Activated CD8-positive, alpha-beta T cell treated with anti-CD3 and anti-CD28 coated beads for 36 hours (primary cell): ENCODE results near the gene OTUD6A. TPM values are rescaled to one million over a fixed set of nuclear protein-coding genes. Genes with fewer than 3 reads are reported as not detected.

Experiments used
- ATAC-seq: fragments of 200-7000 bp; cut with Tn5 transposase; one replicate; pipeline ENCODE4 v1.10.0; 2021; ENCODE audit warnings: mild to moderate bottlenecking, moderate library complexity
- CTCF ChIA-PET: fragments of 350-600 bp; sonication (Branson Sonifier 250); formaldehyde crosslinking; loops from one replicate; lab custom pipeline; 2021; ENCODE audit warnings: antibody characterized with exemption; lab: Charles Lee
- POLR2A ChIA-PET: fragments of 350-600 bp; sonication (Branson Sonifier 250); formaldehyde crosslinking; loops from one replicate; lab custom pipeline; 2021; ENCODE audit warnings: antibody characterized with exemption; lab: Charles Lee
- DNase-seq: peaks from one replicate; pipeline ENCODE4 v3.0.0-alpha.2; 2020
- H3K27ac Mint-ChIP-seq: one replicate; pipeline ENCODE4 v1.8.0; 2021; ENCODE audit warnings: mild to moderate bottlenecking, mixed read lengths
- H3K27me3 Mint-ChIP-seq: one replicate; pipeline ENCODE4 v1.8.0; 2021; ENCODE audit warnings: mixed read lengths
- H3K36me3 Mint-ChIP-seq: one replicate; pipeline ENCODE4 v1.8.0; 2021; ENCODE audit warnings: low read depth, mixed read lengths
- H3K4me1 Mint-ChIP-seq: one replicate; pipeline ENCODE4 v1.8.0; 2021; ENCODE audit warnings: low read depth, mixed read lengths
- H3K4me3 Mint-ChIP-seq: one replicate; pipeline ENCODE4 v1.8.0; 2021; ENCODE audit warnings: mild to moderate bottlenecking, moderate library complexity, mixed read lengths
- H3K9me3 Mint-ChIP-seq: one replicate; pipeline ENCODE4 v1.8.0; 2021; ENCODE audit warnings: mixed read lengths
- intact Hi-C: fragments of 100-400 bp; cut with micrococcal nuclease; formaldehyde crosslinking; loops from one replicate; pipeline ENCODE4 v1.10.0; 2022
- total RNA-seq, 2 experiments: library from RNA; stranded (reverse); gene quantifications; one replicate each; pipeline ENCODE4 v1.2.3, GENCODE V29; 2021
- TF ChIP-seq, protein P1 (sequence below): fragments of 200-600 bp; IDR thresholded peaks from one replicate; pipeline ENCODE4 v1.8.0; 2022; ENCODE audit warnings: antibody characterized with exemption, mild to moderate bottlenecking

OTUD6A gene
- total RNA-seq, 2 experiments from 2014 or later, result not detected

DNA sequence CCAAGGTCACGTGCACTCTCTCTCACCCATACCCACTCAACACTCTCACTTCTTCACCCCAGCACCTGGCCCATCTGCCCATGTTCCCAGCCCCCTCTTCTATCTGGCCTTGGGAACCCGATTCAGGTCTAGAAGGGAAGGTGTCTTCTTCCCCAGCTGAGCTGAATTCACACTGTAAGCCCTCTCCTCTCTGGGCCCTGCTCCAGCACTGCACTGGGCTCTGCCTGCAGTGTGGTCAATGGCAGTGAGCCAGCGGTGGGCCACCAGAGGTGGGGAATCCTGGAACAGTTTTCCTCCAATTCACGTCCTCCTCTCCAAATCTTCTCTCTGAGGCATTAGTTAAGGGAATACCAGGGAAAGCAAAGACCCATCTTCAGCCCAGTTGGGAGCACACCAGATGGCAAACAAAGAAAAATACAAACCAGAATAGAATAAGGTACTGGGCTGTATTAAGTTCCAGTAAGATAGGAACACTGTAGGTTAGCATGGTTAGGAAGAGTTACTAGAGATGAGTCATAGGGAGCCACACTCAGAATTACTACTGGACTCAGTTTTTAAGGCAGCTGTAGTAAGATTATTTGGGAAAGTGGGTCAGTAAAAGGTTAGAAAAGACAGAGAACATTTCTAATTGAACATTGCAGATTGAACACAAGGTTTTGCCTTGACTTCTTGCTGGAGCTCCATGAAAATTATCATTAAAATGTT, 17.6 kb upstream of the OTUD6A start:
- Mint-ChIP-seq H3K9me3 (no peaks in the 10 kb centered on the region), H3K36me3 (no peaks in the 10 kb centered on the region), H3K27ac (no peak overlapping the region), H3K4me3 (no peak overlapping the region), H3K4me1 (no peaks in the 10 kb centered on the region), H3K27me3 (peaks cover 5% of the 10 kb centered on the region)
- ChIA-PET CTCF (no interaction called here), POLR2A (no interaction called here)
- DNase-seq (no peak), ATAC-seq (no peak)
- TF ChIP-seq, protein P1, sequence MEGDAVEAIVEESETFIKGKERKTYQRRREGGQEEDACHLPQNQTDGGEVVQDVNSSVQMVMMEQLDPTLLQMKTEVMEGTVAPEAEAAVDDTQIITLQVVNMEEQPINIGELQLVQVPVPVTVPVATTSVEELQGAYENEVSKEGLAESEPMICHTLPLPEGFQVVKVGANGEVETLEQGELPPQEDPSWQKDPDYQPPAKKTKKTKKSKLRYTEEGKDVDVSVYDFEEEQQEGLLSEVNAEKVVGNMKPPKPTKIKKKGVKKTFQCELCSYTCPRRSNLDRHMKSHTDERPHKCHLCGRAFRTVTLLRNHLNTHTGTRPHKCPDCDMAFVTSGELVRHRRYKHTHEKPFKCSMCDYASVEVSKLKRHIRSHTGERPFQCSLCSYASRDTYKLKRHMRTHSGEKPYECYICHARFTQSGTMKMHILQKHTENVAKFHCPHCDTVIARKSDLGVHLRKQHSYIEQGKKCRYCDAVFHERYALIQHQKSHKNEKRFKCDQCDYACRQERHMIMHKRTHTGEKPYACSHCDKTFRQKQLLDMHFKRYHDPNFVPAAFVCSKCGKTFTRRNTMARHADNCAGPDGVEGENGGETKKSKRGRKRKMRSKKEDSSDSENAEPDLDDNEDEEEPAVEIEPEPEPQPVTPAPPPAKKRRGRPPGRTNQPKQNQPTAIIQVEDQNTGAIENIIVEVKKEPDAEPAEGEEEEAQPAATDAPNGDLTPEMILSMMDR, result no peak
- intact Hi-C loops, result no loop called here

DNA sequence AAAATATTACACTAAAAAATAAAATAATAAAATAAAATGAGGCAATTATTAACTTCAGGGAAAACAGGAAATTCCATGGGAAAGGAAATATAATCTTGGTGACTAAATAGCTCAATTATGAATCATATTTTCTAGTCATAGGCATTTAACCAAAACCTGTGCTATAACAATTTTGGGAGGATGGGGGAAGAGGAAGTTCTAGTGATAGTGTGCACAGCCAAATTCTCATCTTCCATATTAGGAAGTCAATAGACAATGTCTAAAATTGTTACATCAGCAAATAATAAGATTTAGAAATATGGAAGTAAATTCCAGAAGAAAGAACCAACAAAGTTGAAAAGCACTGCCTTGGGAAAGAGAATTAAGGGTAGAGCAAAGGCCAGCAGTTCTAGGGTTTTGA, 15.3 kb upstream of the OTUD6A start:
- no peaks in the 10 kb centered on the region for H3K9me3 Mint-ChIP-seq
- ChIA-PET POLR2A (no interaction called here), CTCF (no interaction called here)
- TF ChIP-seq, protein P1, result no peak
- no peaks in the 10 kb centered on the region for H3K4me1 Mint-ChIP-seq
- H3K36me3 Mint-ChIP-seq, result no peaks in the 10 kb centered on the region
- DNase-seq (no peak), ATAC-seq (no peak)
- H3K27me3 Mint-ChIP-seq, result peaks cover 6% of the 10 kb centered on the region
- H3K27ac Mint-ChIP-seq, result no peak overlapping the region
- intact Hi-C loops, result no loop called here
- H3K4me3 Mint-ChIP-seq, result no peak overlapping the region

DNA sequence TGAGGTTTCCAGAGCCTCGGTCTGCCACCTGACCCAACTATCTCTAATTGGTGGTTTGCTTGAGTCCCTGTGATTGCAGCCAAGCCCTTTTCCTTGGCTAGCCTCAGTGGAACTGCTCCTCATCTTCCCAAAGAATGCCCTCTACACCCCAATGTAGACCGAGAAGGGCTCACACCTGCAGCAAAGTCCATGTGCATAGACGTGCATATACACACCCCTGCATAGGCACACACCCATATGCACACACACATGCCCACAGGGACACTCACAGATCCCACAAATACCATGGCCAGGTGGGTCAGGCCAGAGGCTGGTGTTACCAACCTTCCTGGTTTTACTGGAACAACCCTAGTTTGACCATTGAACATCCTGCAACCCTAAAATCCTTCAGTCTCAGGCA, 12.9 kb upstream of the OTUD6A start:
- Mint-ChIP-seq H3K4me3 (no peak overlapping the region), H3K27me3 (peaks cover 6% of the 10 kb centered on the region), H3K36me3 (no peaks in the 10 kb centered on the region), H3K9me3 (no peaks in the 10 kb centered on the region), H3K27ac (no peak overlapping the region), H3K4me1 (no peaks in the 10 kb centered on the region)
- intact Hi-C loops, result no loop called here
- POLR2A ChIA-PET, result no interaction called here
- CTCF ChIA-PET, result no interaction called here
- ATAC-seq (no peak), DNase-seq (no peak)
- TF ChIP-seq, protein P1, result no peak

DNA sequence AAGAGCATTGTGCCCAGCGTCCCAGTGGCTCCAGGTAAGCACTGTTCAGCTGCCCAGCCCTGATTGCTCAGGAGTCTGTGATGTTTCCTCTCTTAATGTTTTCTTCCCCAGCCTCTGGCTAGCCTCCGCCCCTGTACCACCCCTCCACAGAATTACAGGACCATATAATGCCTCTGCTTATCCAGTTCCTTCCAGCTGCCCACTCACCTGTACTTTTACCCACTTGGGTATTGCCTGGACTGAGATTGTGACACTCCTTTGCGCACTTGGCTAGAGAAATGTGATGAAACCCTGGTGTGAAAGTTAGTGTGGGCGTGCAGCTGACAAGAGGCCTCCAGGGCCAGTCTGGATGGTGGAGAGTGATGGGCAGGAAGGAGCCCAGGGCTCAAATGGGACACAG, 12.3 kb upstream of the OTUD6A start, which contains the start of gene AWAT2:
Gene AWAT2 (minus strand): TSS at position 14 of the 400 bp plus-strand sequence. CDS start 6 bp downstream, at position 8.
- no peaks in the 10 kb centered on the region for H3K9me3 Mint-ChIP-seq

More for the DNA sequence above, 12.3 kb upstream of the OTUD6A start, which contains the start of gene AWAT2:
- intact Hi-C loops, result no loop called here
- DNase-seq (no peak), ATAC-seq (no peak)
- Mint-ChIP-seq H3K4me3 (no peak within 1 kb of the TSS), H3K36me3 (no peaks in the 10 kb centered on the region), H3K27me3 (peaks cover 6% of the 10 kb centered on the region), H3K4me1 (no peaks in the 10 kb centered on the region), H3K27ac (no peak within 1 kb of the TSS)
- ChIA-PET CTCF (no interaction called here), POLR2A (no interaction called here)
- TF ChIP-seq, protein P1, result no peak
